Dermis microvascular lymphatic vessel endothelial cell (primary cell): Measurements from ENCODE around the gene SEC23IP. TPM values are rescaled to one million over a fixed set of nuclear protein-coding genes. Genes with fewer than 3 reads are reported as not detected.
"Not testable (repeated sequence)": the region's sequence is repeated elsewhere in the genome, so short reads cannot be mapped to it uniquely, and the experiment has no call there.

Experiments used
- DNase-seq, 2 donors: peaks; one replicate each; pipeline versions ENCODE4 v3.0.0 to v3.0.0-alpha.2; 2010; ENCODE audit warnings: low read depth in 2 of 2
- total RNA-seq: library from RNA; depleted of rRNA; stranded (reverse); fragments of >200 nt; gene quantifications from 2 replicates; pipeline ENCODE4 v1.2.1, GENCODE V29; 2014

Gene SEC23IP
- total RNA-seq, 1 donor from 2014 or later, result 14.4 TPM

DNA sequence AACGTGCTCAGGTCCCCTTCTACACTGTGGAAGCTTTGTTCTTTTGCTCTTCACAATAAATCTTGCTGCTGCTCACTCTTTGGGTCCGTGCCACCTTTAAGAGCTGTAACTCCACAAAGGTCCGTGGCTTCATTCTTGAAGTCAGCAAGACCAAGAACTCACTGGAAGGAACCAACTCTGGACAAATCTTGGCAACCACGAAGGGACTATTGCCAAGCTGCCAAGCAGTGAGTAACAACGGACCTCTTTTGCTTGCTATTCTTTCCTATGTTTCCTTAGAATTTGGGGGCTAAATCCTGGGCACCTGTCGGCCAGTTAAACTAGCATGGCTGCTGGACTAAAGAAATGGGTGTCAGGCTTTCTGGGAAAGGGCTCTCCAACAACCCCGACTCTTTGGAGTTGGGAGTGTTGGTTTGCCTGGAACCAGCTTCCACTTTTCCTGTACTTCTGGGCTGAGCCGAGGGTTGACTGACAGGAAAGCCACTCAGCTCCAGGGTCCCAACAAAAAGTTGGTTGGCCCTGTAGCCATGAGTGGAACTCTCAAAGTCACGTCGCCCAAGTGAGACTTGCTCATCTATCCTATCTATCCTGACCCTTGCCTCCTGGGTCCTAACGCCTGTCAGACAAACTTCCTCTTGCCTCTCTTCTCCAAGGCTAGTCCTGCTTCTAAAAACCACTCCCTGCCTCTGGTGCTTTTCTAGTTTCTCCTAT is 8.5 kb upstream of the SEC23IP start:
- DNase-seq, result not testable (repeated sequence)

DNA sequence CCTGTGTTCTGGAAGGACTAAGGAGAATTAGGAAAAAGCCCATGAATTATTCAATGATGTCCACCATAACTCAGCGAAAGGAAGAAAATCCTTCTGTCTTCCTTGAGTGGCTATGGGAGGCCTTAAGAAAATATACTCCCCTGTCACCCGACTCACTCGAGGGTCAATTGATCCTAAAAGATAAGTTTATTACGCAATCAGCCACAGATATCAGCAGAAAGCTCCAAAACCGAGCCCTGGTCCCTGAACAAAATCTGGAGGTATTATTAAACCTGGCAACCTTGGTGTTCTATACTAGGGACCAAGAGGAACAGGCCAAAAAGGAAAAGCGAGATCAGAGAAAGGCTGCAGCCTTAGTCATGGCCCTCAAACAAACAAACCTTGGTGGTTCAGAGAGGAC is 6.5 kb upstream of the SEC23IP start:
- not testable (repeated sequence) for DNase-seq

DNA sequence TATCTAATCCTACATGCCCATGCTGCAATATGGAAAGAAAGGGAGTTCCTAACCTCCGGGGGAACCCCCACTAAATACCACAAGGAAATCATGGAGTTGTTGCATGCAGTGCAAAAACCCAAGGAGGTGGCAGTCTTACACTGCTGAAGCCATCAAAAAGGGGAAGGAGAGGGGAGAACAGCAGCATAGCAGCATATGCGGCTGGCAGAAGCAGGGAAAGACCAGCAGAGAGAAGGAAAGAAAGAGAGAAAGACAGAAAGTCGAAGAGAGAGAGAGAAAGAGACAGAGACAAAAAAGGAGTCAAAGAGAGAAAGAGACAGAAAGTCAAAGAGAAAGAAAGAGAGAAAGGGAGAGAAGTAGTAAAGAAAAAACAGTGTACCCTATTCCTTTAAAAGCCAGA is 3.8 kb upstream of the SEC23IP start:
- DNase-seq, result not testable (repeated sequence)

DNA sequence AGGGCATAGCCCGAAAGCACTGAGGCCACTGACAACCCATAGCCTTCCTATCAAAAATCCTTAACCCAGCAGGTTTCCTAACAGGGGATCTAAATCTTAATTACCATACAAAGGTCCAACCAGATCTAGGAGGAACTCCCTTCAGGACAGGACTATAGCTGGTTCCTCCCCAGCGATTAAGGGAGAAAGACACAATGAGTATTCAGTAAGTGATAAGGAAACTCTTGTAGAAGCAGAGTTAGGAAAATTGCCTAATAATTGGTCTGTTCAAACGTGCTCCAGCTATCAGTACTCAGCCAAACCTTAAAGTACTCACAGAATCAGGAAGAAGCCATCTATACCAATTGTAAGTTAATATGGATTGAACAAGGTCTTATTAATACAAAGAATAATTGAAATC is 3.3 kb upstream of the SEC23IP start:
- not testable (repeated sequence) for DNase-seq

DNA sequence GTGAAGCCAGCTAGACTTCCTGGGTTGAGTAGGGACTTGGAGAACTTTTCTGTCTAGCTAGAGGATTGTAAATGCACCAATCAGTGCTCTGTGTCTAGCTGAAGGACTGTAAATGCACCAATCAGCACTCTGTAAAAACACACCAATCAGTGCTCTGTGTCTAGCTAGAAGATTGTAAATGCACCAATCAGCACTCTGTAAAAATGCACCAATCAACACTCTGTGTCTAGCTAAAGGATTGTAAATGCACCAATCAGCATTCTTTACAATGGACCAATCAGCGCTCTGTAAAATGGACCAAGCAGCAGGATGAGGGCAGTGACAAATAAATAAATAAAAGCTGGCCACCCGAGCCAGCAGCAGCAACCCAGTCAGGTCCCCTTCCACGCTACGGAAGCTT is 2.2 kb upstream of the SEC23IP start:
- not testable (repeated sequence) for DNase-seq

DNA sequence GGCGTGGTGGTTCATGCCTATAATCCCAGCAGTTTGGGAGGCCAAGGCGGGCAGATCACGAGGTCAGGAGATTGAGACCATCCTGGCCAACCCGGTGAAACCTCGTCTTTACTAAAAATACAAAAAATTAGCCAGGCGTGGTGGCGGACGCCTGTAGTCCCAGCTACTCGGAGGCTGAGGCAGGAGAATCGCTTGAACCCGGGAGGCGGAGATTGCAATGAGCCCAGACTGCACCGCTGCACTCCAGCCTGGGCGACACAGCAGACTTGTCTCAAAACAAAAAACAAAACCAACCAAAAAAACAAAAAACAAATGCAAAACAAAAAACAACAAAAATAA is 712 bp upstream of the SEC23IP start:
- DNase-seq, result not testable (repeated sequence)

DNA sequence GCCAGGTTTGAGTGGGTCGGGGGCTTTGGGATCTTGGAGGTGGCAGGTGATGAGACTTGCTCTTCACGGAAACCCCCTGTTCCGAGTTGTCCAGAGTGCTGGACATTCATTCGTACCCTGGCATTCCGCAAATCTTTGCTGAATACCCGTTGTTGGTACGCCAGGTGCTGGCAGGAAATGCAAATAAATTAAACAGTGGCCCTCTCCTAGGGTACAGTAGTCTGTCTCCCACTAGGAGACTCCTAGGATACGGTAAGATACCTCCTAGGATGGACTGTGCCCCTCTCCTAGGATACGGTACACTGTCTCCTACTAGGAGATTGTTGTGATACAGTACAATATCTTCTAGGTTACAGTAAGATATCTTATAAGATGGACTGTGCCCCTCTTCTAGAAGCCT is 544 bp downstream of the SEC23IP start:
- no peak for DNase-seq

DNA sequence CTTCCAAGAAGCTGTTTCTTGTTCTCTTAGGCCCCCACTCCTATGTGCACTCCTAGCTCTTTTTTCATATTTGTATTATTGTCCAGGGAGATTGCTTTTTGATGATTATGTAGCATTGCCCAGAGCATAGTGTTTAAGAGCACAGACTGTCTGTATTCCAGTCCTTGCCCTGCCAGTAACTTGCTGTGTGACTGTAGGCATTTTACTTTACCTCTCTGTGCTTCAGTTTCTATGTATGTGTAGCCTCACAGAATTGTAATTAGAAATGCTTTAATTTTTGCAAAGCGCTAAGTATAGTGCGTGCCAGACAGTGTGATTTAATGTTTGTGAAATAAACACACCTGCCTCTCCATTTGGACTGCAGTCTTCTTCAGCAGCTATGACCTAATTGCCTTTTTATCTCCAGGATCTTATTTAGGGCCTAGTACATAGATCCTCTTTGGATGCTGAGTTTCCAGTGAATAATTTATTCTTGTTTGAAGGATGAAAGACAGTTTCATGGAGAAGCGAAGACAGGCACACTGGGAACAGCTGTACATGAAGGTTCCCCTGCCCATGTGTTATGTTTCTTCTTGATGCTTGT is 1.4 kb downstream of the SEC23IP start:
- no peak for DNase-seq

DNA sequence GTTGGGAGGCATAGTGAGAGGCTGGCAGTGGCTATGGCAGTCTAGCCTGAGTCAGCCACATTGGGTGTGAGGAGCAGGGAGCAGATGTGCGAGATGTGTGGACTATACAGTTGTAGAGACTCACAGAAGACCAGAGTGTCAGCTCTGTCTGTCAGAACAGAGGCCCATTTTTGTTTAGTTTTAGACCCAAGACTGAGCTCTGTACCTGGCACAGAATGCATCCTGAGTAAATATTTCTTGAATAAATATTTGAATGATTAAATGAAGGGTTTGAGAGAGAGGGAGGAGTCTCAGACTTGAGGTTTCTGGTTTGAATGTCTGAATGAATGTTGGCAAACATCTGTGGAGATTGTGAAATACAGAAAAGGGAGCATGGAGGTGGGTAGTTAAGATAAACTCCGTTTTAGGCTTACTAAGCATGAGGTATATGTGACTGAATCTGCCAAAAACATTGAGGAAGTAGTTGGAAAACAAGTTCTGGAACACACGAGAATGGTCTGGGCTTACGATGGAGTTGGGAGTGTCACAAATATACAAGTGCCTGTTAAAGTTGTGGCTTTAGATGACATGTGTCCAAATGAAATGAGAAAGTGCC is 3.6 kb downstream of the SEC23IP start:
- no peak for DNase-seq

DNA sequence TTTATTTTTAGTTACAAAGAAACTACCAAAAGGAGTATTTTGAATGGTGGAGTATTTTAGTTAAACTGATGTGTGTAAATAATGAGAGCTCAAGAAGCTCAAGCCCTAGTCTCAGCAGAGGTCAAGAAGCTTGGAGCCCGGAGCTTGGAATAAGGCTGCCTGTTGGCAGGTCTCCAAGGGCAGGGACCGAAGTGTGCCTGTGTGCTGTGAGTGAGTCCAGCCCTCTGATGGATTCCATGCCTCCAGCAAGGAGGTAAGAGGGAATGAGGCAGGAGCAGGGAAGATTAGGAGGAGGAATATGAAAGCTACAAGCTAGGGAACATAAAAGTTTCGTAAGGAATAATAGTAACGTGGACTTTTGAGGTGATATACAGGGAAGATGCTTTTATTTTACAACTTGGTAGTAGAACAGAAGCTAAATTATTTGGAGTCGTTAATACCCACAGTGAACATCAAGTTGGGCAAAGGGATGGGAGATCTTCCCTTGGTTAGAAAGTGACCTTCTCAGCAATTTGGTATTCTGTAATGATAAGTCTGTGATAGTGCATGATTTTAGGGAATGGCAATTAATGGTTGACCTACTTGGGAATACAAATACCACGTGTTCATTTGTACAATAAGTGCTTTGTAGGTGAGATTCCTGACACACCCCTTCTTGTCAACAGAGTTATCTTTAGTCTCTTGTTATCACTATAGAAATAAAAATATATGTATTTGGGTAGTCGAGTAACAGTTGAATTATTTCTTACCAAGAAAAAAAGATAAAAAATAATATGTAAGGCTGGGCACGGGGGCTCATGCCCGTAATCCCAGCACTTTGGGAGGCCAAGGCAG is 4.6 kb downstream of the SEC23IP start:
- DNase-seq, result peak in 1 of 2 donors; percentile 11

DNA sequence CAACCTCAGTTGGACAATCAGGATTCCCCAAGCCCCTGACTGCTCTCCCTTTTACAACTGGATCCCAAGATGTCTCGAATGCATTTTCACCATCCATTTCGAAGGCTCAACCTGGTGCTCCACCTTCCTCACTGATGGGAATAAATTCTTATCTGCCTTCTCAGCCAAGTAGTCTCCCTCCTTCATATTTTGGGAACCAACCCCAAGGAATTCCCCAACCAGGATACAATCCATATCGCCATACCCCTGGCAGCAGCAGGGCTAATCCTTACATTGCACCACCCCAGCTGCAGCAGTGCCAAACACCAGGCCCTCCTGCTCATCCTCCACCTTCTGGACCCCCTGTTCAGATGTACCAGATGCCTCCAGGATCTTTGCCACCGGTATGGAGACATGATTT is 6.0 kb downstream of the SEC23IP start:
- no peak for DNase-seq

DNA sequence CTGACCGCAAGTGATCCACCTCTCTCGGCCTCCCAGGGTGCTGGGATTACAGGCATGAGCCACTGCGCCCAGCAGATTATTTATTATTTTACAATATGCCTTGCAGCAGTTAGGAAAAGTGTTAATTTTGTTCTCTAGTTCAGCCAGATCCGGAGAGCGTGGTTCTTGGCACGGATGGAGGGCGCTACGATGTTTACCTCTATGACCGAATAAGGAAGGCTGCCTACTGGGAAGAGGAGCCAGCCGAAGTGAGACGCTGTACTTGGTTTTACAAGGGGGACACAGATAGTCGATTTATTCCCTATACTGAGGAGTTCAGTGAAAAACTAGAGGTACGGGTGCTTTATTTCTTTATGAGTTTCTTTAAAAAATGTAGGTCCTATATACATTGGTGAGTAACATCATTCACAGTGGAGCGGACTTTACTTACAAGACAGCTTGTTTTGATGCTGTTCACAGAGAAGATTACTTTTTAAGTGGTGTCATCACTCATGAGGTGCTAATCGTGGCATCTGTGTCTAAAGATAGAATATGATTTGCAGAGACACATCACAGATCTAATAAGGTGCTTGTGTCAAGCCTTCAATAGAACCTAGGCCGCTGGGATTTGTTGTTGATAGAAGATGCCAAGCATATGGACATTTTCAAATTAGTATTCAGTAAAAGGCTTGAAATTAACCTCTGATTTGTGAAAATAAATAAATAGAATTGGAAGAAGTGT is 11.6 kb downstream of the SEC23IP start:
- no peak for DNase-seq

DNA sequence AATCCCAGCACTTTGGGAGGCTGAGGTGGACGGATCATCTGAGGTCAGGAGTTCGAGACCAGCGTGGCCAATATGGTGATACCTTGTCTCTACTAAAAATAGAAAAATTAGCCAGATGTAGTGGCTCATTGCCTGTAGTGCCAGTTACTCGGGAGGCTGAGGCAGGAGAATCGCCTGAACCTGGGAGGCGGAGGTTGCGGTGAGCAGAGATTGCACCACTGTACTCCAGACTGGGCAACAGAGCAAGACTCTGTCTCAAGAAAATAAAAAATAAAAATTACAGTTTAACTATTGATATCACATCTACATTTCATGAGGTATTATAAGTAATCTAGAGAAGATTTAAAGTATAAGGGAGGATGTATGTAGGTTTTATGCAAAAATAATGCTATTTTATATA is 15.2 kb downstream of the SEC23IP start:
- not testable (repeated sequence) for DNase-seq

DNA sequence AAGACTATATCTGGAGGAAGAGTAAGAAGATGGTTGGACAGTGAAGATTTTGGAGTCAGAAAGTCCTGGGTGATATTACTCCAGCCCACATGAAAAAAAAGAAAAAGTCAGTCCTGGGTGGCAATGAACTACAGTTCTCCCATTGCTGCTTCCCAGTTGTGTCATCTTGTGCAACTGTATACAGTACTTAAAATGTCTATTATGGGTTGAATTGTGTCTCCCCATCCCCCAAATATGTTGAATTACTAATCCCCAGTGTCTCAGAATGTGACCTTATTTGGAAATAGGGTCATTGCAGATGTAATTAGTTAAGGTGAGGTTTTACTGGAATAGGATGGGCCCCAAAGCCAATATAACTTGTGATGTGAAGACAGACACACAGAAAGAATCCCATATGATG is 15.6 kb downstream of the SEC23IP start:
- DNase-seq, result no peak

DNA sequence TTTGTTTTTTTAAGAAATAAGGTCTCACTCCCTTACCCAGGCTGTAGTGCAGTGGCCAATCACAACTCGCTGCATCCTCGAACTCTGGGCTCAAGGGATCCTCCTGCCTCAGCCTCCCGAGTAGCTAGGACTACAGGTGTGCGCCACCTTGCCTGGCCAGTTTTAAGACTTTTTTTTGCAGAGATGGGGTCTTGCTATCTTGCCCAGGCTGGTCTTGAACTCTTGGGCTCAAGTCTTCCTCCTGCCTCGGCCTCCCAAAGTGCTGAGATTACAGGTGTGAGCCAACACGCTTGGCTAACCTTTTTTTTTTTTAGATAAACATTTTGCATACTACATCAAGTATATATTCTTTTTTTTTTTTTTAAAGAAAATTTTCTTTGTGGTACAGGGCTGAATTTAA is 18.2 kb downstream of the SEC23IP start:
- DNase-seq, result no peak

DNA sequence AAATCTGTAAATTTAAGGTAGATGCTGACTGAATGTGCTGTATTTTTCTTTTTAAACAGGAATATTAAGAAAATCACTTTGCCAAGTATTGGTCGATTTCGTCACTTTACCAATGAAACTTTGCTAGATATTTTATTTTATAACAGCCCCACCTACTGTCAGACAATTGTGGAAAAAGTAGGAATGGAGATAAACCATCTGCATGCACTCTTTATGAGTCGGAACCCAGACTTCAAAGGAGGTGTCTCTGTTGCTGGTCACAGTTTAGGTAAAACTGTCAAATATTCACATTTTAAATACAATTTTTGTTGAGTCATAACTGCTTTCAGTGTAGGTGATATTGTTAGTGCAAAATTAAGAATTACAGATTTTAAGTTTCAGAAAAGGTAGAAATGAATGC is 25.2 kb downstream of the SEC23IP start:
- DNase-seq, result peak in 1 of 2 donors; percentile 13

DNA sequence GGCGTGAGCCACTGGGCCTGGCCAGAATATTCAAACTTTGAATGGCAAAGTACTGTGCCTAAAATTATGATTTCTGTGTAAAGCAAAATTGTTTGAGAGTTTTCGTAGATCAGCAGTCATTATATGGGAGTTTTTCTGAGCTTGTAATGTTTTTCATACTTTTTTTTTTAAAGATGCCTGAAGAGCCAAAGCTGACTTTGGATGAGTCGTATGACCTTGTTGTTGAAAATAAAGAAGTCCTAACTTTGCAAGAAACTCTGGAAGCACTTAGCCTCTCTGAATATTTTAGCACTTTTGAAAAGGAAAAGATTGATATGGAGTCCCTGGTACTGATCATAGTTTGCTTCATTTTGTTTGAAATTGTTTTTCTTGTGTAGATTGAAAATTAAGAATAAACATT is 26.7 kb downstream of the SEC23IP start:
- no peak for DNase-seq

DNA sequence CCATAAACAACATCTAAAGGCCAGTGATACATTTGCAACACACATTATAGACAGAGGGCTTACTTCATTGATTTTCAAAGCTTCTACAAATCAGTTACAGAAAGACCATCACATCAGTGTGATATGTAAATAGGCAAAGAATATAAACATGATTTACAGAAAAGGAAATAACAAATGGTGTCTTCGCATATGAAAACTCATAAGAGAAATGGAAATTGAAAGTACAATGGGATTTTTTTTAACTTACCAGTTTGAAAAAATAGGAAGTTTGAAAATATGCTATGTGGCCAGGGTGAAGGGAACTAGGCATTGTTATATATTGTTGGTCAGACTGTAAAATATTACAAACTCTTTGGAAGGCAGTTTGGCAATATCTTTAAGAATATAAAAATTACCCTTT is 27.3 kb downstream of the SEC23IP start:
- no peak for DNase-seq

DNA sequence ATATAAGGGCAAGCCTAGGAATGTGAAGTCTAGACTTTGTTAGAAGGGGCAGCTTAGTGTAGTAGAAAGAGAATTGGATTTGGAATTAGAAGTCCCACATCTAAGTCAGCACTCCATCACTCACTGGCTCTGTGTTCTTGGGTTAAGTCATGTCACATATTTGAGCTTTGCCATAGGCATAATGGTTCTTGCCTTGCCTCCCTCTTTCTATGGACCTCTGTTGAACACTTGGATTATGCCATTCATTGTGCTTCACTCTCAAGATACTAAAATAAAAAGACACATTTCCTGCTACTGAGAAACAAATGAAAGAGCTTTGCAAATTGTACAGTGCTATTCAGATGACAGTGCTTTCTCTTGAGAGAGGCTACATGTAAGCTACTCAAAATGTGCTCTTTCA is 35.9 kb downstream of the SEC23IP start:
- no peak for DNase-seq

DNA sequence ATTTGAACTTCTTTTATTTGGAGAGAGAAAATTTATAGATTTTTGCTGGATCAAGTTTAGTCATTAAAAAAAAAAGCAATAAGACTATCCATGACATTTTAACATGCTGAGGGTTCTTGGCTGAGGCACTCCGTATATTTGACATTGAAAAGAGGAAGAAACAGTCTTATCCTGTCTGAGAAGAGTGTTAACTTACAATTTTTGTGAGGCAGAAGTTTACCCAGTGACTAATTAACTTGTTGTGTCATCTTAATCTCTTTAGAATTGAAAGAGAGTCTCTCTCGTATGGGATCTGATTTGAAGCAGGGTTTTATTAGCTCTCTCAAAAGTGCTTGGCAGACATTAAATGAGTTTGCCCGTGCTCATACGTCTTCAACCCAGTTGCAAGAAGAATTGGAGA is 39.3 kb downstream of the SEC23IP start:
- DNase-seq, result no peak

DNA sequence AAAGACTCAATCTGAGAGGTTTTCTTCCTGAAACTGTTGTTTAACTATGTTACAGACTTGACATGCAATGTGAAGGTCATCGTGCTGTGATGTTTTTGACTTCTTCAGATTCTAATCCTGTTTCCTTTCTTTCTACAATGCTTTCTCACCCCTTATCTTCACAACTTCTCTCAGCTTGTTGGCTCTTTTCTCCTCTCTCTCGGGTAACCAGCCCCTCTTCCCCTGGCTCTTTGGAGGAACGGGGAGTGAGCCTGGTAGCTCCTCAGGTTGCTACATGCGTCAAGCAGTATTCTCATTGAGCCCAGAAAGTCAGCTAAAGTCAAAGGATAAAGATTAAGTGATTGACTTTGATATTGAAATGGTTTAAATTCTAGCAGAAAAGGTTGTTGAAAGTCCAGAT is 40.1 kb downstream of the SEC23IP start:
- DNase-seq, result no peak

DNA sequence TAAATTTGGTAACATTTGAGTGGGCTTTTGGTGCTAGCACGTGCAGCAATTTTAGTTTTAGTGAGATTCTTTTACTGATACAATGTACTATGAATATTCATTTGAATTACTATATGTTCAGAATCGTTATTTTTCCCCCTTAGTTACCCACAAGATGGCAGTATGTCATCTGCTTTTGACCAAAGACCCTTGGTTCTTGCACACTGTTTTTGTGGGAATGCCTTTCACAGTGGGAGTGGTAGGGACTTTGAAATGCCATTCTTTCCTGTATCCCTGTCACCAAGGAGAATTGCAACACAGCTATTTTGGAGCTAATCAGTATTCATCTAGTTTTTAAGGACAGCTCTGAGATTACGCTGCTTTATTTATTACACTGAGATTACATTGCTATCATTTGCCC is 40.6 kb downstream of the SEC23IP start:
- DNase-seq, result peak in 1 of 2 donors; percentile 48
